DMS53 (cell line): ENCODE measurements around the gene SPEF2.
A peak's percentile ranks its signal among the peaks of the same experiment; 100 is the strongest.

Experiments
- DNase-seq: peaks from one replicate; lab custom pipeline; 2025; lab: John Stamatoyannopoulos, UW

The SPEF2 gene

DNA sequence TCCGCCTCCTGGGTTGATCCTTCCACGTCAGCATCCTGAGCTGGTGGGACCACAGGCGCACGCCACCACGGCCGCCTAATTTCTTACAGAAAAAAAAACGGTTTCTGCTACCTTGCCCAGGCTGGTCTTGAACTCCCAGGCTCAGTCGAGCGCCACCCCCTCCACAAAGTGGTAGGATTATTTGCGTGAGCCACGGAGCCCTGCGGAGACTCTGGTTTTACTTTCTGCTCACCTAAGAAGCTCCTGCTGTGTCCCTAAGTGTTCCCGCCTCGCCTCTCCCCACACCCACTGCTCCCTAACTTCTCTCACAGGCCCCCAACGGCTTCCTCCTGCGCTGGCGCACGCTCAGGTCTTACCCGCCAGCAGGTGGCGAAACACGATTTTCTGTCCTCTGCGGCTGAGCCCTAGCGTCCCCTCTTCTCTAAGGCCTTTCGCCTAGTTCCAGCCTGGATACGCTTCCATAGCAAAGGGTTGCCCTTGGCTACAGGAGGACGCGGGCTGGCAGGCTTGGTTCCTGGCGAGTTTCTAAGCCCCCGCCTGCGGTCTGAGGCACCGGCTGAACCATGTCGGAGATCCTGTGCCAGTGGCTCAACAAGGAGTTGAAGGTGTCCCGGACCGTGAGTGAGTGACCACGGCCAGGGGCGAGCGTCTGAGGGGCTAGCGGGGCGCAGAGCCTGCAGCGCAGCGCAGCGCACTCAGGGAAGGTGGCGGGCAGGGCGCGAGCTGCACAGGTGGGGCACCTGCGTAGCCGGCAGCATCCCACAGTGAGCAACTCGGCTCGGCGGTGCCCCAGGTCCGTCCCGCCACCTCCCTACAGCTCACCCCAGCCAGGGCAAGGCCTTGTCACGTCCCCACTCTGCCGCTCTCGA is at the start of gene SPEF2:
Gene SPEF2 (plus strand): TSS at position 429 of the 869 bp plus-strand sequence. CDS start 135 bp downstream, at position 564.
- DNase-seq, result peak; percentile 93

DNA sequence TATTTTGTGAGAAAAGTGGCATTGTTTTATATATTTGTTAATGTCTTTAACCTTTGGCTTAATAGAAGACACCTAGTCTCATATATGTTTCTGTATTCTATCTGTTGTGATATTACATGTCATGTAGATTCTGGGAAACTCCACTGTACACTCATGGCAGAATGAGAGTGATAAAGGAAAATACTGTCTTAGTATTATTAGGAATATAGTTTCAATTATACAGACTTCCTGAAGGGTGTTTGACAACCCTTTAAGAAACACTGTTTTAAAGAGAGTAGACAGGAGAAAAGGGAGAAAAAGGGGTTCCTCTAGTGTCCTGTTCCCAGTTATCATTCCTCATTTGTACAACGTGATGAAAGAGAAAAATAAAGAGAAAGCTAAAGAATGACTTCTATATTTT is 42.1 kb upstream of the SPEF2 start:
- DNase-seq, result no peak

GRCh38 chr5:35587419-35587818 is 30.2 kb upstream of the SPEF2 start:
- no peak for DNase-seq

DNA sequence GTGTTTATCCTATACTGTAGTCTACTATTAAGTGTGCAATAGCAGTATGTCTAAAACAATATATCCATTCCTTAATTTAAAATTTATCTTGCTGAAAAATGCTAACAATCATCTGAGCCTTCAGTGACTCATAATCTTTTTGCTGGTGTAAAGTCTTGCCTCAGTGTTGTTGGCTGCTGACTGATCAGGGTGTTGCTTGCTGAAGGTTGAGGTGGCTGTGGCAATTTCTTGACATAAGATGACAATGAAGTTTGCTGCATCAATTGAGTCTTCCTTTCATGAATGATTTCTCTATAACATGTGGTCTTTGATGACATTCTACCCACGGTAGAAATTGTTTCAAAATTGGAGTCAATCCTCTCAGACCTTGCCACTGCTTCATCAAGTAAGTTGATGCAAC is 24.3 kb upstream of the SPEF2 start:
- DNase-seq, result no peak

DNA sequence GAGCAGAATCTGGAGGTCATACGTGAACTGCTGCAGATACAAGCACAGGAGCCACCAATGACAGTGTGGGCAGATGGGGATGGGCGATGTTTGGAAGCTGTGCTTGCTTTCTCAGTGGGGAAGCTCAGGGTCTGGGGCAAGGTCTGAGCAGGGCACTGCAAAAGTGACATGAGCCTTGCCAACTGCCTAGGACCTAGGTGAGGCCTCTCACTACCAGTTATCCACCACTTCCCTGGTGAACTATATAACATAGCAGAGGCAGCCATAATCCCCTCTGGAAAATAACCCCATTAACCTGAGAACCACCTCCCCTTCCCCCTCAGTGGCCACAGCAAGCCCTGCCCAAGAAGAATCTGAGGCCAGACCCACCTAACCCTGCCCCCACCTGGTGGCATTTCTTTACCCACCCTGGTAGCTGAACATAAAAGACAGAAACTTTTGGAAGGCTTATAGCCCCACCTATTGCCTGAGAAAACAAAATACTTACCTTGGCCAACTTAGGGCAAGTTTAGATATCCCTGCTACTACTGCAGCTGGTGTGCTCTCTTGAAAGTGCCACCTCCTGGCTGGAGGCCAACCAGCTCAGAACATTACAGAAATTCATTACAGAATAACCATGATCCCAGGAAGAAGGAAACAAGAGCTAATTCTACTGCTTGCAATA is 18.8 kb upstream of the SPEF2 start:
- DNase-seq, result peak; percentile 46

DNA sequence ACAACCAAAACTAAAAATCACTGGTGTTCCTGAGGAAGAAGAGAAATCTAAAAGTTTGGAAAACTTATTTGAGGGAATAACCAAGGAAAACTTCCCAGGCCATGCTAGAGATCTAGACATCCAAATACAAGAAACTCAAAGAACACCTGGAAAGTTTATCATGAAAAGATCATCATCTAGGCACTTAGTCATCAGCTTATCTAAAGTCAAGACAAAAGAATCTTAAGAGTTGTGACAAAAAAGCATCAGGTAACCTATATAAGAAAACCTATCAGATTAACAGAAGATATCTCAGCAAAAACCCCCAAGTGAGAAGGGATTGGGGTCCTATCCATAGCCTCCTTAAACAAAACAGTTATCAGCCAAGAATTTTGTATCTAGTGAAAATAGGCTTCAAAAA is 17.1 kb upstream of the SPEF2 start:
- no peak for DNase-seq

DNA sequence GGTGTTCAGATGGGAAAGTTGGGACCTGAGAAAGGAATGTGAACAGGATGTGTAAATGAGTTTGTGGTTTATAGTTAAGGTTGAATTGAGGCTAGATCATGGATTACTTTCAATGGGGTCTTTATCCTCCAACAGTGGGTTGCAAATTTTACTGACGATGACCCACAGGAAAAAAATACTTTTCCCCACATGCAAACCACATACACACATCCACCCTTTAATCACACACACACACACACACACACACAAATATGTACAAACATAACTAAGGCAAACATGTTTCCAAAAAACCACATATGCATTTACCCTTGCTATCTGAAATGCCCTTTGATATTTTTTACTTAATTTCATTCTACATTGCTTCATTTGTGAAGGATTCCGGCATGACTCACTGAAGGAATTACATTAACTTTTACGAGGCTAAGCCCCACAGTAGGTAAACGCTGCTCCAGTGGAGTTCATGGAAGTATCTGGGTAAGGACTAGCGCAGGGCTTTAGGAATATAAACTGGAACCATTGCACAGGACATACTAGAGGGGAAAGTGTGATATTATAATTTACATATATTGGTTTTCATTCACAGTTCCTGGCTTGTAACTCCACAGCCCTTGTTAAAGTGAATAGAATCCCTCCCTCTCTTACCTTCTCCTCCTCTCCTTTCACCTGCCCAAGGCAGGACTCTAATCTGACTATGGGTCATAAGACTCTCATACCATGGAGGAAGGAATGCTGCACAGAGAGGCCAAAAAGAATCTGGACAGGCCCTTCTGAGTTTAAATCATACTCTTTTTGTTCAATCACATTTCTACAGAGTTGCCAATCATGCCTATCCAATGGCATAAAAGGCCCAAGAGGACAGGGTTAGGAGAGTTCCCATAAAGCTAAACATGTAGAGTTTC is 8.5 kb upstream of the SPEF2 start:
- DNase-seq, result no peak

DNA sequence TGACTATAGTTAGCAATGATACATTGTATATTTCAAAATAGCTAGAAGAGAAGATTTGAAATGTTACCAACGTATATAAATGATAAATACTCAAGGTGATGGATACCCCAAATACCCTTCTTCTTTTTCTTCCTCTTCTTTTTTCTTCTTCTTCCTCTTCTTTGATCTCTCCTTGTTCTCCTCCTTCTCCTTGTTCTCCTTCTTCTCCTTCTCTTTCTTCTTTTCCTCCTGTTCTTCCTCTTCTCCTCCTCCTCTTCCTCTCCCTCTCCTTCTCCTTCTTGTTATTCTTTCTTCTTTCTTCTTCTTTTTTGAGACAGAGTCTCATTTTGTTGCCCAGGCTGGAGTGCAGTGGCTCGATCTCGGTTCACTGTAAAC is 616 bp upstream of the SPEF2 start:
- no peak for DNase-seq

- no peak for DNase-seq
These were observed 607 bp downstream of the SPEF2 start for GRCh38 chr5:35618304-35618636.

DNA sequence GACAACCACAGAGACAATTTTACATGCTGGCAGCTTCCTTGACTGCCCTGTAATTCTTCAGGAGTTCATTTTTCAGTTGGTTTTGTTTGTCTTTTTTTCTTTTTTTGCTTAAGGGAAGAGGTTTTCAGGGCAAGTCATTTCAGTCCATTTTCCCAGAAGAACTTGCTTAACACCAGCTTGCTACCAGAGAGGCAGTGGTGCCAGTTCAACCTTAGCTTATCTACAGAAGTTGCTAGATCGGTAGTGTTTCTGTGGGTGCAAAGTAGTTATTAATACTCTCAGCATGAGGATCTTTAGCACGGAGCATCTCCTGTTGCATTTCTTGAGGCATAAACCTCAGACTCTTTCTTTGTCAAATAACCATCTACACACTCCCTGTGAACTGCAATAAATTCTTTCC is 1.1 kb downstream of the SPEF2 start:
- DNase-seq, result no peak

DNA sequence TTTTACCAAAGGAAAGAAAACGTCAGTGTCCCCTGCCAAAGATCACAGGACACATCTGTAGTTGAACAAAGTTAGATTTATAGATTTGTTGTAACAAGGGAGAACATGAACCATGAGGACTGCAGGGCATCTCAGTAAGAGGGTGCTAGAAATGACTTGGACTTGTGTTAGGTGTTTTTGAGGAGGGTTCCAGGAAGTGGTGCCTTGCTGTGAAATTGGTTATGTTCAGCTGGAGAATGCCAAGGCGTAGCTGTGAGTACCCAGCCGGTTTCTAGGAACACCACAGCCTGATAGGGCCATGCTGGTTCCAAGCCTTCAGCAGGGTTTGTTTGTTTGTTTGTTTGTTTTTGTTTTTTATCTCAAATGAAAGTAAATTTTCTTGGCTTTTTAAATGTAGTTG is 5.3 kb downstream of the SPEF2 start:
- no peak for DNase-seq

DNA sequence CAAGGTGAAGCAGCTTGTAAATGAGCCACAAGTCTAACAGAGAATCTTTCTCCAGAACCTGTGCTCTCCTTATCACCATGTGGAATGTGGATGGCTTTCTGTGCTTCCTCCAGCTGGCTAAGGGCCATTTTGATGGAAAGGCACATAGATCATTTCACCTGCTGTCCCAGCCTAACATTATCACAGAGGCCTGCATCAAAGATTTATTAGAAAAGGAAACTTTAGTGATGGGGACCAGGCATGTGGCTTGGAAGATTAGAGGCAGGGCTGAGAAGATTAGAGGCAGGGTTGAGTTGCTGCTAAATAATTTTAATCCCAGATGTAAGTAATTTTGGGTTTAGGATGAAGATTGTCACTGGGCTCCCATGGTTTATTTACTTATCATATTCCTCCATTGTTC is 6.3 kb downstream of the SPEF2 start:
- DNase-seq, result peak; percentile 2

GRCh38 chr5:35626108-35626507 is 8.4 kb downstream of the SPEF2 start:
- no peak for DNase-seq

DNA sequence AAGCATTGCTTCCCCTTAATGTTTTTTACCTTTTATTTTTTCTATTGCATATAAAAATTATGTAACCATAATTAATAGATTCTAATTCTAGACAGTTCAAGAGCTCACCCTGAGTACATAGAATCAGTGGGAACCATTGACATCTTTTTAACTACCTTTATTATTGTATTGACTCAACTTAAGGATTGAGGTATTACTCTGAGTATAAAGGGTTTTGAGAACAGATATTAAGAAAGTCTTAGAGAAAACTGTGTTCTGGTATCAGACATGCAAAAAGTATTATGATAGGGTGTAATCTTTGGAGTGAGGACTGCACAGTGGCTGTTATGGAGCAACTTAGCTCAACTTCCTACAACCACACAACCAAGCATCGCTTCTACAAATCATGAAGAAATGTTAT is 8.9 kb downstream of the SPEF2 start:
- DNase-seq, result no peak

- DNase-seq, result no peak
These were observed 16.7 kb downstream of the SPEF2 start for GRCh38 chr5:35634326-35634725.

- no peak for DNase-seq
These were observed 23.0 kb downstream of the SPEF2 start for GRCh38 chr5:35640623-35641022.

GRCh38 chr5:35644543-35644942 is 26.9 kb downstream of the SPEF2 start:
- no peak for DNase-seq

- no peak for DNase-seq
These were observed 29.5 kb downstream of the SPEF2 start for GRCh38 chr5:35647128-35647527.

DNA sequence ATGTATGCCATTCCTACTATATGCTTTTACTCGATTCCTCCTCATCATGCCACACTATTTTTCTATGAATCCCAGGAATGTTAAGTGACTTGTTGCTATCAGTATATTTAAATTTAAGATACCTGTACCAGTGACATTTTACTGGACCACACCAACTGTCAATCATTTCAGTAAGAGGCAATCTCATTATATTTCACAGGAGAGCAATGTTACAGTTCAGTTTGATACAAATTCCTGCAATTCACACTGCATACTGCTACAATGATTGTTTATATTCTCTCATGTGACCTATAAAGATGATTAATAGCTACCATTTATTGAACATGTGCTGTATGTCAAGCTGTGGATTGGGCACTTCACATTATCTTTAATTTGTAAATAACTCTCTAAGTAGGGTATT is 30.0 kb downstream of the SPEF2 start:
- DNase-seq, result no peak

DNA sequence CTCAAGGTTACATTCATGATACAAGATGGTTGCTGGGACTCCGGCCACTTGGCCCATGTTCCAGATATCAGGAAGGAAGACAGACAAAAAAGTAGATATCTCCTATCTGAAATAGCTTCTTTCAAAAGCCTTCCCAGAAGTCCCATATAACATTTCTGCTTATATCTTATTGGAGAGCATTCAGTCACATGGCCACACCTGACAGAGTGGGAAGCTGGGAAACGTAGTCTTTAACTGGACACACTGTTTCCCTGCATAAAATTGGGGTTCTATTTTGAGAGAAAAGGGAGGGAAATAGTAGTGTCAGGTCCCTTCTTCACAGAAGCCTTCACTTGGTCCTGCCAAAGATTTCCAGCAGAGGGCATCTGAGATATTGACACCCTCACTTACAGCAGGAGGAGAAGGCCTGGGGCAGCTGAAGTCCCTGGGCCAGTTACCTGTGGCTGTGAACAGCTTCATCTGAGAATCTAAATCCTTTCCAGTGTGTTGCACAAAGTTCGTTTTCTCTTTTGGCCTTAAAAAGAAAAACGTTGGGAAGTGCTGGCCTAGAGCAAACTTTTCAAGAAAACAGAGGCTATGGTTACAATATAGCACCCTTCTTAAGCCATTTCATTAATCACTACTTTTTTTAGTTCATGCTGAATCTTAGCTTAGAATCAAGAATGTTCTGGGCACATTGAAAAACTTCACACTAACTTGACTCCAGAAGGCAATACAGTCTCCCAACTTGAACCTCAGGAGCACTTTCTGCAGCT is 33.5 kb downstream of the SPEF2 start:
- DNase-seq, result peak; percentile 65

- DNase-seq, result no peak
These were observed 39.1 kb downstream of the SPEF2 start for GRCh38 chr5:35656721-35657120.

DNA sequence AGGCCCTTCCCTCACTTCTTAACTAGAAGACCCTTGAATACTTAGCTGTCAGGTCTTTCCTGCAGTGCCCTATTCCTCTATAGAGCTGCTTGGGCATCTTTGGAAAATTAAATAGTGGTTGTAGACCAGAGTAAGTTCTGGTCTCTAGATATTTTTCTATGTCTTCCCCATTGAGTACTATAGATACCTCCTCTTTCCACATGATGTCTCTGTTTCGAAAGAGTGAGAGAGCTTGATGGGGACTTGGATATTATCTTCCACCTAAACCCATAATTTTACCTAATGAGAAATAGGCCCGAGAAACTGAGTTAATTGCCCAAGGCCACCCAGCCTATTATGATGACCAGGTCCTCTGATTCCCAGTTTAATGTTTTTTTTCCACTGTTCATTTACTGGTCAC is 40.2 kb downstream of the SPEF2 start:
- no peak for DNase-seq
